Endothelial cell of umbilical vein (primary cell): ENCODE results near the gene BOLL. TPM values are rescaled to one million over a fixed set of nuclear protein-coding genes. Genes with fewer than 3 reads are reported as not detected.

Experiments used
- BruUV-seq: library from RNA; stranded (reverse); fragments of 400-500 nt; replicated peaks from 2 replicates; lab custom pipeline; 2021; lab: Mats Ljungman, UMichigan
- CTCF ChIA-PET: fragments of 300-600, 350-600 bp; sonication (Branson Sonifier 250); formaldehyde crosslinking; loops from one replicate; lab custom pipeline; 2021; ENCODE audit warnings: antibody characterized with exemption, inconsistent platforms; lab: Charles Lee
- POLR2A ChIA-PET: fragments of 300-600, 350-600 bp; sonication (Branson Sonifier 250); formaldehyde crosslinking; loops from one replicate; lab custom pipeline; 2021; ENCODE audit warnings: antibody characterized with exemption, inconsistent platforms; lab: Charles Lee
- DNase-seq: peaks from one replicate; pipeline ENCODE4 v3.0.0-alpha.2; 2011; ENCODE audit warnings: low read depth, low spot score
- FAIRE-seq: peaks from 2 replicates; lab custom pipeline; 2011; peaks lifted over from hg19 to GRCh38; lab: Jason Lieb, UNC
- H2AFZ ChIP-seq: 2 replicates; pipeline ENCODE4 v1.6.0; 2012; ENCODE audit warnings: low read depth, low read length, control low read depth, inconsistent platforms
- H3K27ac ChIP-seq: 2 replicates; pipeline ENCODE4 v1.5.1; 2011; ENCODE audit warnings: low read depth, mild to moderate bottlenecking, control low read depth, low read length, moderate library complexity; ENCODE audit not compliant: insufficient read depth
- H3K27me3 ChIP-seq, 2 experiments: 2 replicates each; pipeline versions ENCODE4 v1.6.0 to v1.6.1; 2011; ENCODE audit warnings: low read length in 2 of 2, mixed read lengths in 1 of 2; ENCODE audit not compliant: control insufficient read depth in 2 of 2, insufficient read depth in 2 of 2
- H3K36me3 ChIP-seq, 2 experiments: 2 replicates in 1 of 2; 3 replicates in 1 of 2; pipeline ENCODE4 v1.5.1; 2011; ENCODE audit warnings: low read length in 2 of 2, mild to moderate bottlenecking in 1 of 2, moderate library complexity in 1 of 2; ENCODE audit not compliant: control insufficient read depth in 2 of 2, insufficient read depth in 2 of 2; ENCODE audit errors: extremely low read depth in 1 of 2
- H3K4me1 ChIP-seq: 3 replicates; pipeline ENCODE4 v1.5.1; 2011; ENCODE audit warnings: mild to moderate bottlenecking, low read length; ENCODE audit not compliant: control insufficient read depth, insufficient read depth; ENCODE audit errors: extremely low read depth
- H3K4me2 ChIP-seq: 2 replicates; pipeline ENCODE4 v1.6.1; 2011; ENCODE audit warnings: low read length, control low read depth, mixed read lengths; ENCODE audit not compliant: insufficient read depth
- H3K4me3 ChIP-seq, 3 experiments: fragments of 200-600 bp in 1 of 3; sonication (generic), shearing (Covaris generic) in 1 of 3; replicated peaks in 1 of 3; 2 replicates each; pipeline ENCODE4 v1.5.1; 2011 to 2016; ENCODE audit warnings: control low read depth in 3 of 3, low read length in 3 of 3, mild to moderate bottlenecking in 2 of 3, inconsistent platforms in 1 of 3, low read depth in 1 of 3, moderate library complexity in 1 of 3; ENCODE audit not compliant: insufficient read depth in 1 of 3
- H3K79me2 ChIP-seq: 2 replicates; pipeline ENCODE4 v1.6.0; 2012; ENCODE audit warnings: low read length, inconsistent platforms; ENCODE audit not compliant: control insufficient read depth, insufficient read depth
- H3K9ac ChIP-seq: replicated peaks from 2 replicates; pipeline ENCODE3; 2011; ENCODE audit warnings: low read length, control low read depth; ENCODE audit not compliant: insufficient read depth; ENCODE audit errors: extremely low read depth
- H3K9me1 ChIP-seq: replicated peaks from 3 replicates; pipeline ENCODE4 v1.6.0; 2011; ENCODE audit warnings: mild to moderate bottlenecking, low read length; ENCODE audit not compliant: control insufficient read depth, insufficient read depth; ENCODE audit errors: extremely low read depth
- H3K9me3 ChIP-seq: replicated peaks from 2 replicates; pipeline ENCODE4 v1.5.1; 2012; ENCODE audit warnings: low read length, inconsistent platforms; ENCODE audit not compliant: control insufficient read depth, insufficient read depth
- H4K20me1 ChIP-seq: replicated peaks from 2 replicates; pipeline ENCODE3; 2011; ENCODE audit warnings: mild to moderate bottlenecking, low read length; ENCODE audit not compliant: control insufficient read depth, insufficient read depth; ENCODE audit errors: extremely low read depth
- CTCF ChIP-seq, 2 donors: IDR thresholded peaks; 1 replicate in 1 of 2; 2 replicates in 1 of 2; pipeline ENCODE4 v1.5.1; 2011; ENCODE audit warnings: low read length in 2 of 2, mild to moderate bottlenecking in 2 of 2, moderate library complexity in 2 of 2, control low read depth in 1 of 2, inconsistent platforms in 1 of 2, low read depth in 1 of 2; ENCODE audit not compliant: insufficient read depth in 1 of 2; ENCODE audit errors: extremely low read depth in 1 of 2
- EZH2 ChIP-seq: IDR thresholded peaks from 2 replicates; pipeline ENCODE4 v1.6.1; 2012; ENCODE audit warnings: borderline replicate concordance, low read depth, mild to moderate bottlenecking, moderate library complexity, low read length, inconsistent platforms; ENCODE audit not compliant: severe bottlenecking
- FOS ChIP-seq: IDR thresholded peaks from 2 replicates; pipeline ENCODE4 v1.6.1; 2011; ENCODE audit warnings: mild to moderate bottlenecking, low read length, moderate library complexity, borderline replicate concordance; ENCODE audit not compliant: insufficient read depth
- GATA2 ChIP-seq: IDR thresholded peaks from 2 replicates; pipeline ENCODE4 v1.7.0; 2011; ENCODE audit warnings: low read depth, mild to moderate bottlenecking, moderate library complexity, mixed read lengths, low read length; ENCODE audit not compliant: insufficient read length, insufficient read depth
- JUN ChIP-seq: IDR thresholded peaks from 2 replicates; pipeline ENCODE4 v1.6.1; 2011; ENCODE audit warnings: borderline replicate concordance, low read depth; ENCODE audit not compliant: insufficient read length, insufficient read depth
- MYC ChIP-seq: IDR thresholded peaks from one replicate; pipeline ENCODE4 v1.6.1; 2011; ENCODE audit warnings: mild to moderate bottlenecking, low read depth, low read length
- POLR2A ChIP-seq: IDR thresholded peaks from 2 replicates; pipeline ENCODE4 v1.6.1; 2012; ENCODE audit warnings: low read depth, mild to moderate bottlenecking, control low read depth, low read length
- POLR2AphosphoS5 ChIP-seq: IDR thresholded peaks from 2 replicates; pipeline ENCODE4 v1.6.1; 2012; ENCODE audit warnings: low read depth, mild to moderate bottlenecking, control low read depth, low read length, moderate library complexity; ENCODE audit not compliant: insufficient read depth
- dilution Hi-C: fragments of 300-500 bp; cut with MboI; formaldehyde crosslinking; loops from one replicate; pipeline ENCODE4 v1.15.0; 2019; ENCODE audit warnings: low sequenced_read_pairs; ENCODE audit not compliant: extremely low pct_ligation_motif_present
- intact Hi-C: fragments of 100-400 bp; cut with micrococcal nuclease; formaldehyde crosslinking; loops from one replicate; pipeline ENCODE4 v1.10.0; 2022
- polyA plus RNA-seq, 4 experiments: library from polyadenylated mRNA; depleted of rRNA in 3 of 4; stranded (reverse) in 3 of 4; unstranded in 1 of 4; fragments of >200 nt; gene quantifications; 2 replicates each; pipeline versions ENCODE4 v1.2.1 to v1.2.3, GENCODE V29; 2011 to 2012; ENCODE audit warnings: missing spikeins in 1 of 4
- total RNA-seq: library from RNA; stranded (reverse); gene quantifications from 2 replicates; pipeline ENCODE4 v1.2.3, GENCODE V29; 2021
- TF ChIP-seq, protein P1 (sequence below): IDR thresholded peaks from 2 replicates; pipeline ENCODE4 v1.6.1; 2011; ENCODE audit not compliant: insufficient read depth, insufficient read length

The BOLL gene
- total and polyA plus RNA-seq, 2 donors (not counting 3 experiments of a cell fraction or from before 2014, with no cell fraction given) = not detected

DNA sequence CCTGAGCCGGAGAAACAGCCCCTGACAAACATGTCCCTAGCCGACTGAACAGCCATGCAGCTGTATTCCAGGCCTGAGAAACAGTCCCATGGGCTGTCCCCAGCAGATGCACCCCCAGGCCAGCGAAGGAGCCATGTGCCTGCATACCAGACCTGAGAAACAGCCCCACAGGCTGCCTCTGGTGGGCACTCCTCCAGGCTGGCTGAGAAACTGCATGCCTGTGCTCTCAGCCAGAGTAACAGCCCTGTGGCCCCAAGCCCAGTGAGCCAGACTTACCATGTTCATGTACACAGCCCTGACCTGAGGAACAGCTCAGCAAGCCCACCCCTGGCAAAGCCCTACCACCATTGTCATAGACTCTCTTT is 24.8 kb downstream of the BOLL start:
- DNase-seq (no peak), FAIRE-seq (no peak)
- Histone ChIP-seq H4K20me1 (no peaks in the 10 kb centered on the region), H3K4me1 (no peaks in the 10 kb centered on the region), H3K4me2 (no peak overlapping the region), H3K4me3 (no peak overlapping the region), H3K27ac (no peak overlapping the region), H3K9me3 (no peaks in the 10 kb centered on the region), H2AFZ (no peak overlapping the region), H3K79me2 (no peaks in the 10 kb centered on the region), H3K36me3 (no peaks in the 10 kb centered on the region), H3K9me1 (no peaks in the 10 kb centered on the region), H3K9ac (no peak overlapping the region), H3K27me3 (peaks cover 0 to 3% of the 10 kb centered on the region in 2 experiments)
- no TSS peak for BruUV-seq
- intact Hi-C loops = loop anchor here (5.0 kb wide), 1 partner anchor 48 kb away; no protein-coding TSS in a partner anchor
- POLR2A ChIA-PET = no interaction called here
- dilution Hi-C loops = no loop called here
- no peak for TF ChIP-seq FOS
- no peak for TF ChIP-seq EZH2
- TF ChIP-seq GATA2 = no peak
- TF ChIP-seq CTCF (IDR thresholded peaks at IDR 0.05; ENCODE audit: extremely low read depth in 1 of 2, insufficient read depth in 1 of 2, low read depth in 1 of 2, low read length in 2 of 2) = no peak
- TF ChIP-seq MYC = no peak
- no peak for TF ChIP-seq JUN
- TF ChIP-seq, protein P1, sequence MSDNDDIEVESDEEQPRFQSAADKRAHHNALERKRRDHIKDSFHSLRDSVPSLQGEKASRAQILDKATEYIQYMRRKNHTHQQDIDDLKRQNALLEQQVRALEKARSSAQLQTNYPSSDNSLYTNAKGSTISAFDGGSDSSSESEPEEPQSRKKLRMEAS = no peak
- TF ChIP-seq POLR2AphosphoS5 = no peak
- no peak for TF ChIP-seq POLR2A
- CTCF ChIA-PET = no interaction called here
